ENCODE results near the gene RPL10.

- TF ChIP-seq CTCF (IDR thresholded peaks at IDR 0.05 in 2 of 3, conservative IDR thresholded peaks at IDR 0.05 in 1 of 3; ENCODE audit: insufficient read depth in 2 of 3, low read depth in 1 of 3, low read length in 3 of 3) (no peak), JUNB (CRISPR knock-in tag; conservative IDR thresholded peaks at IDR 0.05) (no peak), FOXP1 (CRISPR knock-in tag; IDR thresholded peaks at IDR 0.05) (no peak), CBFB (CRISPR knock-in tag; IDR thresholded peaks at IDR 0.05) (no peak), BCLAF1 (IDR thresholded peaks at IDR 0.05; ENCODE audit: borderline replicate concordance in 1 of 2, control insufficient read depth in 1 of 2, low read depth in 2 of 2, low read length in 1 of 2) (no peak), PYGO2 (tag; IDR thresholded peaks at IDR 0.05) (no peak)
Measured at GRCh38 chrX:154355776-154356140, 42.4 kb upstream of the RPL10 start.

Measured in K562 (cell line).